A549 (cell line): ENCODE data around the gene HNRNPA1. TPM values are rescaled to one million over a fixed set of nuclear protein-coding genes. Genes with fewer than 3 reads are reported as not detected.
A peak's percentile ranks its signal among the peaks of the same experiment; 100 is the strongest.

Experiments
- ATAC-seq, 2 experiments: fragments of 200-7000 bp in 1 of 2; fragments of >200 bp in 1 of 2; cut with Nextera tagmentation in 1 of 2; cut with Tn5 transposase in 1 of 2; 3 replicates each; pipeline versions ENCODE4 v1.8.0 to v1.9.1; 2018 to 2020; ENCODE audit warnings: mild to moderate bottlenecking in 1 of 2, moderate library complexity in 1 of 2
- CTCF ChIA-PET: fragments of 300-600 bp; sonication (Branson Sonifier 250); formaldehyde crosslinking; extraction: SDS; loops from one replicate; lab custom pipeline; 2021; ENCODE audit warnings: antibody characterized with exemption, inconsistent platforms; lab: Yijun Ruan, JAX
- POLR2A ChIA-PET: fragments of 350-600 bp; formaldehyde crosslinking; extraction: SDS; loops from one replicate; lab custom pipeline; 2021; ENCODE audit warnings: antibody characterized with exemption, inconsistent platforms; lab: Yijun Ruan, JAX
- DNase-seq, 2 experiments: peaks; one replicate each; pipeline versions ENCODE4 v3.0.0 to v3.0.0-alpha.2; 2011 to 2016; ENCODE audit warnings: low read depth in 1 of 2, low spot score in 1 of 2
- FAIRE-seq: peaks from 2 replicates; lab custom pipeline; 2011; peaks lifted over from hg19 to GRCh38; lab: Jason Lieb, UNC
- H3K27ac ChIP-seq, 2 experiments: fragments of >200 bp; sonication (Bioruptor Twin); formaldehyde crosslinking; 3 replicates each; pipeline ENCODE4 v1.5.1; 2016 to 2017
- H3K4me1 ChIP-seq: fragments of >200 bp; sonication (Bioruptor Twin); formaldehyde crosslinking; 3 replicates; pipeline ENCODE4 v1.6.1; 2016
- H3K4me2 ChIP-seq: fragments of >200 bp; sonication (Bioruptor Twin); formaldehyde crosslinking; 3 replicates; pipeline ENCODE4 v1.6.1; 2016
- H3K4me3 ChIP-seq: fragments of >200 bp; sonication (Bioruptor Twin); formaldehyde crosslinking; 3 replicates; pipeline ENCODE4 v1.5.1; 2016
- H3K9me3 ChIP-seq: fragments of >200 bp; sonication (Bioruptor Twin); formaldehyde crosslinking; 3 replicates; pipeline ENCODE4 v1.6.1; 2016
- ATOH8 ChIP-seq: fragments of 250-450 bp; sonication (Bioruptor Pico); IDR thresholded peaks from 2 replicates; pipeline ENCODE4 v1.5.0; 2020; ENCODE audit warnings: low read depth, mild to moderate bottlenecking, moderate library complexity
- BHLHE40 ChIP-seq: IDR thresholded peaks from 2 replicates; pipeline ENCODE4 v1.6.1; 2012; ENCODE audit warnings: low read depth, low read length, inconsistent platforms
- CBX2 ChIP-seq: fragments of 200-600 bp; sonication (generic); IDR thresholded peaks from 2 replicates; pipeline ENCODE4 v1.6.1; 2016; ENCODE audit warnings: low read depth, mild to moderate bottlenecking, borderline replicate concordance
- CEBPB ChIP-seq, 2 experiments: fragments of >200 bp in 1 of 2; sonication (Bioruptor Twin) in 1 of 2; formaldehyde crosslinking in 1 of 2; IDR thresholded peaks; 2 replicates each; pipeline ENCODE4 v1.6.1; 2012 to 2016
- CHD4 ChIP-seq: fragments of 200-600 bp; sonication (generic); IDR thresholded peaks from 2 replicates; pipeline ENCODE4 v1.6.1; 2016; ENCODE audit warnings: antibody characterized with exemption, mild to moderate bottlenecking, borderline replicate concordance
- EHF ChIP-seq: fragments of 250-450 bp; sonication (Bioruptor Pico); IDR thresholded peaks from 2 replicates; pipeline ENCODE4 v1.5.0; 2020; ENCODE audit warnings: mild to moderate bottlenecking
- EP300 ChIP-seq, 2 experiments: fragments of >200 bp; sonication (Bioruptor Twin); formaldehyde crosslinking; IDR thresholded peaks; 2 replicates in 1 of 2; 3 replicates in 1 of 2; pipeline ENCODE4 v1.6.1; 2016 to 2017
- ESRRA ChIP-seq: fragments of 150-350 bp; IDR thresholded peaks from 2 replicates; pipeline ENCODE4 v1.6.1; 2014; ENCODE audit warnings: mild to moderate bottlenecking, low read length, borderline replicate concordance
- FOSL2 ChIP-seq, 2 experiments: fragments of 450-650 bp in 1 of 2; fragments of >200 bp in 1 of 2; sonication (Bioruptor Twin) in 1 of 2; formaldehyde crosslinking; IDR thresholded peaks; 2 replicates each; pipeline versions ENCODE4 v1.5.0 to v1.6.1; 2016 to 2020; ENCODE audit warnings: mild to moderate bottlenecking in 1 of 2, moderate library complexity in 1 of 2
- GATA3 ChIP-seq: IDR thresholded peaks from 2 replicates; pipeline ENCODE4 v1.6.1; 2012; ENCODE audit warnings: borderline replicate concordance
- HDAC2 ChIP-seq: fragments of 200-600 bp; sonication (generic); IDR thresholded peaks from 2 replicates; pipeline ENCODE4 v1.6.1; 2016
- HES2 ChIP-seq: fragments of >200 bp; sonication (Bioruptor Twin); formaldehyde crosslinking; IDR thresholded peaks from 2 replicates; pipeline ENCODE4 v1.6.1; 2016
- HMGXB4 ChIP-seq: fragments of 250-450 bp; sonication (Bioruptor Pico); IDR thresholded peaks from 2 replicates; pipeline ENCODE4 v1.5.0; 2021; ENCODE audit warnings: mild to moderate bottlenecking, moderate library complexity, borderline replicate concordance
- HOXB5 ChIP-seq: fragments of 250-450 bp; sonication (Bioruptor Pico); IDR thresholded peaks from 2 replicates; pipeline ENCODE4 v1.5.0; 2020; ENCODE audit warnings: mild to moderate bottlenecking, moderate library complexity
- MAZ ChIP-seq: fragments of 150-350 bp; IDR thresholded peaks from 2 replicates; pipeline ENCODE4 v1.6.1; 2014; ENCODE audit warnings: antibody characterized with exemption, low read depth, low read length, borderline replicate concordance
- PBX3 ChIP-seq: IDR thresholded peaks from 2 replicates; pipeline ENCODE4 v1.6.1; 2012
- POLR2A ChIP-seq: IDR thresholded peaks from 2 replicates; pipeline ENCODE4 v1.6.1; 2012; ENCODE audit warnings: mild to moderate bottlenecking, low read length
- POLR2AphosphoS2 ChIP-seq: conservative IDR thresholded peaks from 2 replicates; pipeline ENCODE4 v1.6.1; 2012; ENCODE audit warnings: low read length, improper control_type of control experiment, inconsistent platforms
- SMC3 ChIP-seq: fragments of >200 bp; sonication (Bioruptor Twin); formaldehyde crosslinking; IDR thresholded peaks from 3 replicates; pipeline ENCODE4 v1.6.1; 2018; ENCODE audit warnings: inconsistent platforms
- ZSCAN20 ChIP-seq: fragments of 250-450 bp; sonication (Bioruptor Pico); IDR thresholded peaks from 2 replicates; pipeline ENCODE4 v1.8.0; 2022; ENCODE audit warnings: mild to moderate bottlenecking, moderate library complexity
- WGBS: methylation state at CpG from one replicate; pipeline ENCODE4 v1.1.6; 2017; ENCODE audit errors: missing lambda C conversion rate; 5-methylcytosine and 5-hydroxymethylcytosine counted together
- polyA plus RNA-seq, 4 experiments: library from polyadenylated mRNA; depleted of rRNA in 3 of 4; stranded (reverse); fragments of >200 nt; fragmentation: RNase III in 1 of 4; extraction: RNeasy Plus Mini Kit Qiagen cat#74134 plus additional on column Dnase treatment in 1 of 4; gene quantifications; 2 replicates in 3 of 4; 3 replicates in 1 of 4; pipeline ENCODE4 v1.2.3, GENCODE V29; 2011 to 2017
- TF ChIP-seq, protein P1 (sequence below): fragments of >200 bp; sonication (Bioruptor Twin); formaldehyde crosslinking; IDR thresholded peaks from 3 replicates; pipeline ENCODE4 v1.5.1; 2016
- TF ChIP-seq, protein P2 (sequence below): IDR thresholded peaks from 2 replicates; pipeline ENCODE4 v1.6.1; 2012
- TF ChIP-seq, protein P3 (sequence below): fragments of 200-600 bp; sonication (generic); IDR thresholded peaks from 2 replicates; pipeline ENCODE4 v1.6.1; 2016; ENCODE audit warnings: antibody characterized with exemption, mild to moderate bottlenecking, moderate library complexity

Gene HNRNPA1
- polyA plus RNA-seq, 2 of the 4 experiments (the other 2 are of a cell fraction): 880 to 1,479 TPM

DNA sequence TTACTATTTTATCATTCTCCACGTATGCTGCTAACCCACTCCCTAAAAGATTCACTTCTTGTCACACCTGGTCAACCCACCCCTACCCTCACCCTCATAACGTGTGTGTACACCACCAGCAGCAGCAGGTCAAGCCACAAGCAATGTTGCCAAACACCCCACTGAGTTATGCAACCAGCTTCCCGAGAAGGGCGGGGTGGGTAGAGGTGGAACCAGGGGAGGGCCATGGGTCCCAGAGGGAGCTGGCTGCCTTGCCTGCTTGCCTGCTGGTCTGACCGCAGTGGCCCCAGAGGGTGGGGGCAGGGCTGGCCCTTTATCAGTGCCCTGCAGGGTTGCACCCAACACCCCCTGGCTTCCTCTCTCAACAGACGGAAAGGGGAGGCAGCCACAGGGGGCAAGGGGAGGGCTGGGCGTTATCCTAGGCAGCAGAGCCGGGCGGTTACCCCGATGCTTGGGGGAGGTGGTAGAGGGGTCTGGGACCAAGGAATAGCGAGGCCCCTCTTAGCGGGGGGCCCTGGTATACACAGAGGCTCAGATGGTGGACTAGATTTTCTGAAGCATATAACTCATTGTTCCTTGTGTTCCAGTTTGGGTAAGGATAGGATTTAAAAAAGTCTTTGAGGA, 23.8 kb downstream of the HNRNPA1 start:
- peak overlapping the region; percentile 60 for H3K4me2 ChIP-seq
- ATAC-seq: peak; percentile 32 to 33; a peak in 3 of 6 replicates
- H3K27ac ChIP-seq: peak overlapping the region; percentile 35 to 77; a peak in 4 of 6 replicates
- H3K4me3 ChIP-seq: no peak overlapping the region
- TF ChIP-seq CEBPB (IDR thresholded peaks at IDR 0.05) (peak; percentile 90 to 93; a peak in 3 of 4 replicates), HES2 (peak; percentile 18; the same call in 1 of the 2 replicates), BHLHE40 (no peak), ESRRA (no peak), HOXB5 (CRISPR knock-in tag) (no peak), FOSL2 (IDR thresholded peaks at IDR 0.05) (no peak), FOSL2 (CRISPR knock-in tag; IDR thresholded peaks at IDR 0.05) (no peak), EP300 (IDR thresholded peaks at IDR 0.05) (no peak), HMGXB4 (no peak), POLR2A (no peak)
- ChIA-PET CTCF (interaction anchor here (1.7 to 3.8 kb wide), 3 partner anchors 10 to 32 kb away, joined by 3 to 20 read pairs (median 7); no protein-coding TSS in a partner anchor), POLR2A (no interaction called here)
- WGBS: 29% methylated on average over 12 of the region's 12 CpGs
- H3K9me3 ChIP-seq: no peaks in the 10 kb centered on the region
- peaks cover 44% of the 10 kb centered on the region for H3K4me1 ChIP-seq
- FAIRE-seq: no peak
- peak in 1 of 2 experiments; percentile 58 for DNase-seq

GRCh38 chr12:54306925-54307741, 26.6 kb downstream of the HNRNPA1 start:
- peaks cover 25% of the 10 kb centered on the region for H3K4me1 ChIP-seq
- DNase-seq (peak; percentile 59 to 91), ATAC-seq (peak; percentile 83 to 87)
- H3K27ac ChIP-seq: peak overlapping the region; percentile 37 to 57; a peak in 4 of 6 replicates
- no peaks in the 10 kb centered on the region for H3K9me3 ChIP-seq
- peak overlapping the region; percentile 48; the same call in 2 of the 3 replicates for H3K4me2 ChIP-seq
- no peak for TF ChIP-seq EHF (CRISPR knock-in tag)
- no peak for TF ChIP-seq MAZ
- TF ChIP-seq POLR2AphosphoS2: no peak
- no peak for TF ChIP-seq CHD4
- no peak for TF ChIP-seq ATOH8 (CRISPR knock-in tag)
- no peak for TF ChIP-seq CBX2
- TF ChIP-seq, protein P1, sequence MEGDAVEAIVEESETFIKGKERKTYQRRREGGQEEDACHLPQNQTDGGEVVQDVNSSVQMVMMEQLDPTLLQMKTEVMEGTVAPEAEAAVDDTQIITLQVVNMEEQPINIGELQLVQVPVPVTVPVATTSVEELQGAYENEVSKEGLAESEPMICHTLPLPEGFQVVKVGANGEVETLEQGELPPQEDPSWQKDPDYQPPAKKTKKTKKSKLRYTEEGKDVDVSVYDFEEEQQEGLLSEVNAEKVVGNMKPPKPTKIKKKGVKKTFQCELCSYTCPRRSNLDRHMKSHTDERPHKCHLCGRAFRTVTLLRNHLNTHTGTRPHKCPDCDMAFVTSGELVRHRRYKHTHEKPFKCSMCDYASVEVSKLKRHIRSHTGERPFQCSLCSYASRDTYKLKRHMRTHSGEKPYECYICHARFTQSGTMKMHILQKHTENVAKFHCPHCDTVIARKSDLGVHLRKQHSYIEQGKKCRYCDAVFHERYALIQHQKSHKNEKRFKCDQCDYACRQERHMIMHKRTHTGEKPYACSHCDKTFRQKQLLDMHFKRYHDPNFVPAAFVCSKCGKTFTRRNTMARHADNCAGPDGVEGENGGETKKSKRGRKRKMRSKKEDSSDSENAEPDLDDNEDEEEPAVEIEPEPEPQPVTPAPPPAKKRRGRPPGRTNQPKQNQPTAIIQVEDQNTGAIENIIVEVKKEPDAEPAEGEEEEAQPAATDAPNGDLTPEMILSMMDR: no peak
- TF ChIP-seq ZSCAN20 (CRISPR knock-in tag): no peak
- TF ChIP-seq, protein P2, sequence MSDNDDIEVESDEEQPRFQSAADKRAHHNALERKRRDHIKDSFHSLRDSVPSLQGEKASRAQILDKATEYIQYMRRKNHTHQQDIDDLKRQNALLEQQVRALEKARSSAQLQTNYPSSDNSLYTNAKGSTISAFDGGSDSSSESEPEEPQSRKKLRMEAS: no peak
- TF ChIP-seq PBX3: no peak
- TF ChIP-seq, protein P3, sequence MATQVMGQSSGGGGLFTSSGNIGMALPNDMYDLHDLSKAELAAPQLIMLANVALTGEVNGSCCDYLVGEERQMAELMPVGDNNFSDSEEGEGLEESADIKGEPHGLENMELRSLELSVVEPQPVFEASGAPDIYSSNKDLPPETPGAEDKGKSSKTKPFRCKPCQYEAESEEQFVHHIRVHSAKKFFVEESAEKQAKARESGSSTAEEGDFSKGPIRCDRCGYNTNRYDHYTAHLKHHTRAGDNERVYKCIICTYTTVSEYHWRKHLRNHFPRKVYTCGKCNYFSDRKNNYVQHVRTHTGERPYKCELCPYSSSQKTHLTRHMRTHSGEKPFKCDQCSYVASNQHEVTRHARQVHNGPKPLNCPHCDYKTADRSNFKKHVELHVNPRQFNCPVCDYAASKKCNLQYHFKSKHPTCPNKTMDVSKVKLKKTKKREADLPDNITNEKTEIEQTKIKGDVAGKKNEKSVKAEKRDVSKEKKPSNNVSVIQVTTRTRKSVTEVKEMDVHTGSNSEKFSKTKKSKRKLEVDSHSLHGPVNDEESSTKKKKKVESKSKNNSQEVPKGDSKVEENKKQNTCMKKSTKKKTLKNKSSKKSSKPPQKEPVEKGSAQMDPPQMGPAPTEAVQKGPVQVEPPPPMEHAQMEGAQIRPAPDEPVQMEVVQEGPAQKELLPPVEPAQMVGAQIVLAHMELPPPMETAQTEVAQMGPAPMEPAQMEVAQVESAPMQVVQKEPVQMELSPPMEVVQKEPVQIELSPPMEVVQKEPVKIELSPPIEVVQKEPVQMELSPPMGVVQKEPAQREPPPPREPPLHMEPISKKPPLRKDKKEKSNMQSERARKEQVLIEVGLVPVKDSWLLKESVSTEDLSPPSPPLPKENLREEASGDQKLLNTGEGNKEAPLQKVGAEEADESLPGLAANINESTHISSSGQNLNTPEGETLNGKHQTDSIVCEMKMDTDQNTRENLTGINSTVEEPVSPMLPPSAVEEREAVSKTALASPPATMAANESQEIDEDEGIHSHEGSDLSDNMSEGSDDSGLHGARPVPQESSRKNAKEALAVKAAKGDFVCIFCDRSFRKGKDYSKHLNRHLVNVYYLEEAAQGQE: no peak
- no peak for TF ChIP-seq HOXB5 (CRISPR knock-in tag)
- no peak for TF ChIP-seq SMC3
- no peak for TF ChIP-seq GATA3
- TF ChIP-seq HDAC2: no peak
- TF ChIP-seq, all 56 proteins: peak for 0
- no peak overlapping the region for H3K4me3 ChIP-seq
- 34% methylated on average over 8 of the region's 8 CpGs for WGBS
- no peak for FAIRE-seq
- ChIA-PET POLR2A (interaction anchor here (0.6 to 1.0 kb wide), 2 partner anchors 18 to 28 kb away, joined by 3 read pairs; partner anchors contain the start of gene COPZ1), CTCF (interaction anchor here (0.6 to 3.8 kb wide), 17 partner anchors 12 to 310 kb away, joined by 3 to 20 read pairs (median 4); partner anchors contain the start of gene COPZ1)
